ENCODE measurements around the gene SNX20.

SNX20 gene

GRCh38 chr16:50680556-50680893 is 587 bp downstream of the SNX20 start:
- no peak for DNase-seq (ENCODE audit: low read depth)

GRCh38 chr16:50679676-50680555 is 1.2 kb downstream of the SNX20 start:
- DNase-seq (ENCODE audit: low read depth) = no peak

- DNase-seq (ENCODE audit: low read depth) = no peak
Measured at GRCh38 chr16:50679266-50679665, 1.8 kb downstream of the SNX20 start.

- no peak for DNase-seq (ENCODE audit: low read depth)
Measured at GRCh38 chr16:50678531-50678930, 2.6 kb downstream of the SNX20 start.

- DNase-seq (ENCODE audit: low read depth) = no peak
Measured at GRCh38 chr16:50677351-50677750, 3.8 kb downstream of the SNX20 start.

- no peak for DNase-seq (ENCODE audit: low read depth)
Measured at GRCh38 chr16:50676684-50677225, 4.4 kb downstream of the SNX20 start.

- no peak for DNase-seq (ENCODE audit: low read depth)
Measured at GRCh38 chr16:50675686-50676610, 5.2 kb downstream of the SNX20 start.

- DNase-seq (ENCODE audit: low read depth) = no peak
Measured at GRCh38 chr16:50674831-50675230, 6.3 kb downstream of the SNX20 start.

GRCh38 chr16:50673496-50674275 is 7.4 kb downstream of the SNX20 start:
- no peak for DNase-seq (ENCODE audit: low read depth)

GRCh38 chr16:50671644-50672260 is 9.4 kb downstream of the SNX20 start:
- peak; percentile 46 for DNase-seq (ENCODE audit: low read depth)

GRCh38 chr16:50670476-50670875 is 10.6 kb downstream of the SNX20 start:
- no peak for DNase-seq (ENCODE audit: low read depth)

GRCh38 chr16:50669741-50670140 is 11.4 kb downstream of the SNX20 start:
- DNase-seq (ENCODE audit: low read depth) = no peak

- no peak for DNase-seq (ENCODE audit: low read depth)
Measured at GRCh38 chr16:50668368-50669008, 12.6 kb downstream of the SNX20 start.

GRCh38 chr16:50667497-50668367 is 13.4 kb downstream of the SNX20 start:
- DNase-seq (ENCODE audit: low read depth) = no peak

GRCh38 chr16:50666658-50667496 is 14.2 kb downstream of the SNX20 start:
- DNase-seq (ENCODE audit: low read depth) = peak; percentile 37

GRCh38 chr16:50665128-50665878 is 15.8 kb downstream of the SNX20 start:
- peak; percentile 77 for DNase-seq (ENCODE audit: low read depth)

GRCh38 chr16:50664270-50664669 is 16.8 kb downstream of the SNX20 start:
- no peak for DNase-seq (ENCODE audit: low read depth)

GRCh38 chr16:50662306-50662940 is 18.7 kb downstream of the SNX20 start:
- no peak for DNase-seq (ENCODE audit: low read depth)
